Keratinocyte (primary cell): ENCODE measurements around the gene NF2. TPM values are rescaled to one million over a fixed set of nuclear protein-coding genes. Genes with fewer than 3 reads are reported as not detected.

ENCODE experiments used
- DNase-seq: peaks from one replicate; pipeline ENCODE4 v3.0.0-alpha.2; 2011; ENCODE audit warnings: low read depth, missing footprints, low spot score
- FAIRE-seq: peaks from 2 replicates; lab custom pipeline; 2011; peaks lifted over from hg19 to GRCh38; lab: Jason Lieb, UNC
- H2AFZ ChIP-seq: 2 replicates; pipeline ENCODE4 v1.6.0; 2012; ENCODE audit warnings: low read length, control low read depth, inconsistent platforms; ENCODE audit not compliant: control insufficient read depth
- H3K27ac ChIP-seq: 2 replicates; pipeline ENCODE4 v1.5.1; 2011; ENCODE audit warnings: low read length; ENCODE audit not compliant: control insufficient read depth, insufficient read depth
- H3K27me3 ChIP-seq: 3 replicates; pipeline ENCODE4 v1.6.0; 2011; ENCODE audit warnings: low read length; ENCODE audit not compliant: control insufficient read depth, insufficient read depth; ENCODE audit errors: extremely low read depth
- H3K36me3 ChIP-seq, 2 experiments: 2 replicates in 1 of 2; 3 replicates in 1 of 2; pipeline ENCODE4 v1.5.1; 2011; ENCODE audit warnings: low read length in 2 of 2, mild to moderate bottlenecking in 1 of 2; ENCODE audit not compliant: control insufficient read depth in 2 of 2, insufficient read depth in 2 of 2; ENCODE audit errors: extremely low read depth in 1 of 2
- H3K4me1 ChIP-seq: 3 replicates; pipeline ENCODE4 v1.5.1; 2011; ENCODE audit warnings: low read length; ENCODE audit not compliant: control insufficient read depth, insufficient read depth; ENCODE audit errors: extremely low read depth
- H3K4me2 ChIP-seq: 3 replicates; pipeline ENCODE4 v1.6.0; 2011; ENCODE audit warnings: low read depth, low read length; ENCODE audit not compliant: control insufficient read depth, insufficient read depth; ENCODE audit errors: extremely low read depth
- H3K4me3 ChIP-seq, 3 experiments: fragments of 200-600 bp in 1 of 3; sonication (generic) in 1 of 3; 2 replicates in 2 of 3; 3 replicates in 1 of 3; pipeline ENCODE4 v1.5.1; 2011 to 2016; ENCODE audit warnings: low read length in 3 of 3, mild to moderate bottlenecking in 3 of 3, control low read depth in 2 of 3, inconsistent platforms in 1 of 3, low read depth in 1 of 3, mixed read lengths in 1 of 3, mixed run types in 1 of 3, moderate library complexity in 1 of 3; ENCODE audit not compliant: control insufficient read depth in 2 of 3, insufficient read depth in 2 of 3; ENCODE audit errors: extremely low read depth in 1 of 3
- H3K79me2 ChIP-seq: 2 replicates; pipeline ENCODE4 v1.6.0; 2012; ENCODE audit warnings: low read length; ENCODE audit not compliant: control insufficient read depth, insufficient read depth
- H3K9ac ChIP-seq: 3 replicates; pipeline ENCODE4 v1.6.0; 2011; ENCODE audit warnings: low read length; ENCODE audit not compliant: control insufficient read depth, insufficient read depth; ENCODE audit errors: extremely low read depth
- H3K9me1 ChIP-seq: 3 replicates; pipeline ENCODE4 v1.6.0; 2011; ENCODE audit warnings: low read length; ENCODE audit not compliant: control insufficient read depth, insufficient read depth; ENCODE audit errors: extremely low read depth
- H3K9me3 ChIP-seq: 2 replicates; pipeline ENCODE4 v1.5.1; 2012; ENCODE audit warnings: low read depth, low read length; ENCODE audit not compliant: control insufficient read depth
- H4K20me1 ChIP-seq: 3 replicates; pipeline ENCODE4 v1.6.0; 2011; ENCODE audit warnings: low read length; ENCODE audit not compliant: control insufficient read depth, insufficient read depth; ENCODE audit errors: extremely low read depth
- EZH2 ChIP-seq: IDR thresholded peaks from one replicate; pipeline ENCODE4 v1.6.1; 2012; ENCODE audit warnings: inconsistent platforms, mild to moderate bottlenecking, low read length, moderate library complexity
- dilution Hi-C: fragments of 300-500 bp; cut with MboI; formaldehyde crosslinking; loops from one replicate; pipeline ENCODE4 v1.7.0; 2020; ENCODE audit warnings: low sequenced_read_pairs; ENCODE audit not compliant: extremely low pct_ligation_motif_present
- polyA plus RNA-seq, 5 experiments: library from polyadenylated mRNA; depleted of rRNA in 3 of 5; stranded (reverse) in 3 of 5; stranded (forward) in 1 of 5; unstranded in 1 of 5; fragments of >200 nt; gene quantifications; 1 replicate in 1 of 5; 2 replicates in 3 of 5; 3 replicates in 1 of 5; pipeline versions ENCODE4 v1.2.1 to v1.2.3, GENCODE V29; 2011 to 2012; ENCODE audit warnings: missing spikeins in 2 of 5, low read depth in 1 of 5, low replicate concordance in 1 of 5
- TF ChIP-seq, protein P1 (sequence below), 3 experiments: IDR thresholded peaks in 1 of 3; conservative IDR thresholded peaks in 1 of 3; optimal IDR thresholded peaks in 1 of 3; 2 replicates in 2 of 3; 3 replicates in 1 of 3; pipeline versions ENCODE3 to v1.5.1; 2011; ENCODE audit warnings: low read length in 3 of 3, mild to moderate bottlenecking in 3 of 3, moderate library complexity in 2 of 3, control low read depth in 1 of 3, inconsistent platforms in 1 of 3; ENCODE audit not compliant: insufficient read depth in 2 of 3; ENCODE audit errors: extremely low read depth in 1 of 3

NF2 gene
- polyA plus RNA-seq, 1 donor (not counting 4 experiments of a cell fraction or from before 2014, with no cell fraction given) = 50.2 TPM

- FAIRE-seq (peak; percentile 82), DNase-seq (no peak)
- Histone ChIP-seq H3K9me1 (peaks cover 2% of the 10 kb centered on the region), H3K27ac (peak overlapping the region; percentile 67), H3K79me2 (peaks cover 67% of the 10 kb centered on the region), H2AFZ (no peak overlapping the region), H3K4me2 (peak overlapping the region; percentile 39), H3K9me3 (no peaks in the 10 kb centered on the region), H3K4me3 (no peak overlapping the region), H3K9ac (peak overlapping the region; percentile 17), H3K36me3 (peaks cover 0 to 8% of the 10 kb centered on the region in 2 experiments), H3K27me3 (no peaks in the 10 kb centered on the region), H4K20me1 (no peaks in the 10 kb centered on the region), H3K4me1 (peaks cover 84% of the 10 kb centered on the region)
- TF ChIP-seq, protein P1, sequence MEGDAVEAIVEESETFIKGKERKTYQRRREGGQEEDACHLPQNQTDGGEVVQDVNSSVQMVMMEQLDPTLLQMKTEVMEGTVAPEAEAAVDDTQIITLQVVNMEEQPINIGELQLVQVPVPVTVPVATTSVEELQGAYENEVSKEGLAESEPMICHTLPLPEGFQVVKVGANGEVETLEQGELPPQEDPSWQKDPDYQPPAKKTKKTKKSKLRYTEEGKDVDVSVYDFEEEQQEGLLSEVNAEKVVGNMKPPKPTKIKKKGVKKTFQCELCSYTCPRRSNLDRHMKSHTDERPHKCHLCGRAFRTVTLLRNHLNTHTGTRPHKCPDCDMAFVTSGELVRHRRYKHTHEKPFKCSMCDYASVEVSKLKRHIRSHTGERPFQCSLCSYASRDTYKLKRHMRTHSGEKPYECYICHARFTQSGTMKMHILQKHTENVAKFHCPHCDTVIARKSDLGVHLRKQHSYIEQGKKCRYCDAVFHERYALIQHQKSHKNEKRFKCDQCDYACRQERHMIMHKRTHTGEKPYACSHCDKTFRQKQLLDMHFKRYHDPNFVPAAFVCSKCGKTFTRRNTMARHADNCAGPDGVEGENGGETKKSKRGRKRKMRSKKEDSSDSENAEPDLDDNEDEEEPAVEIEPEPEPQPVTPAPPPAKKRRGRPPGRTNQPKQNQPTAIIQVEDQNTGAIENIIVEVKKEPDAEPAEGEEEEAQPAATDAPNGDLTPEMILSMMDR (optimal IDR thresholded peaks at IDR 0.05 in 1 of 3, IDR thresholded peaks at IDR 0.05 in 1 of 3, conservative IDR thresholded peaks at IDR 0.05 in 1 of 3; ENCODE audit: extremely low read depth in 1 of 3, insufficient read depth in 2 of 3, low read length in 3 of 3) = no peak
- TF ChIP-seq EZH2 = no peak
- dilution Hi-C loops = no loop called here
Measured at GRCh38 chr22:29623553-29624169, 20.2 kb downstream of the NF2 start.

DNA sequence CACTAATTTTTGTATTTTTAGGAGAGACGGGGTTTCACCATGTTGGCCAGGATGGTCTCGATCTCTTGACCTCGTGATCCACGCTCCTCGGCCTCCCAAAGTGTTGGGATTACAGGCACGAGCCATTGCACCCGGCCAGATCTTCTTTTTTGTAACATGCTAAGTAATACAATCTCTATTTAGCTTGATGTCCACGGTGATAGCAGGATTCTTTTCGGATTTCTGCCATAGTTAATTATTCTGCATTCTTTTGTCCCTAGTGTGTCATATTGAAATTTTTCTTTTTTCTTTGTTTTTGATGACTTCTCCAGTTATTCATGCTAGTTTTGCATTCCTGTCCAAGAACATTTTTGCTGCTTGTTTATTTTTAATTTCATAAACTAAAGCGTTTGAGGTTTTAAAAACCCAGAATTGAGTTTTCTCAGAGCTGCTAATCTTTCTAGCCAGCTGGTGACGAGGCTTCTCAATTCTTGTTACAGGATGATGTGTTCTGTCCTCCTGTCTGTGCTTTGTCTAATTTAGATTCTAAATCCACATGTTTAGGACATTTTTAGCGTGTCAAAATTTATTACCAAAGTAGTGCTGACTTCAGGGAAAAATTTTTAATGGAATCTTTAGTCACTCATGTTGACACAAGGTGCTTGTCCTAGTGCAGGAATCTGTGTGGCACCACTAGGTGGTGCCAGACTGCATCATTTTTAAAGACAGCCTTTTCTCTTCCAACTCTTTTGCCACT lies 21.8 kb downstream of the NF2 start:
- no peaks in the 10 kb centered on the region for H3K27me3 ChIP-seq
- peaks cover 67% of the 10 kb centered on the region for H3K79me2 ChIP-seq
- TF ChIP-seq EZH2 = no peak
- TF ChIP-seq, protein P1 (optimal IDR thresholded peaks at IDR 0.05 in 1 of 3, IDR thresholded peaks at IDR 0.05 in 1 of 3, conservative IDR thresholded peaks at IDR 0.05 in 1 of 3; ENCODE audit: extremely low read depth in 1 of 3, insufficient read depth in 2 of 3, low read length in 3 of 3) = peak; percentile 67 to 85 (median 82)
- no peaks in the 10 kb centered on the region for H4K20me1 ChIP-seq
- peaks cover 0 to 14% of the 10 kb centered on the region in 2 experiments for H3K36me3 ChIP-seq
- peaks cover 71% of the 10 kb centered on the region for H3K4me1 ChIP-seq
- H3K4me3 ChIP-seq = peak overlapping the region in 1 of 3 experiments; percentile 50
- no peak for DNase-seq
- H3K4me2 ChIP-seq = peak overlapping the region; percentile 62
- peak overlapping the region; percentile 67 for H3K27ac ChIP-seq
- peaks cover 2% of the 10 kb centered on the region for H3K9me1 ChIP-seq
- H3K9me3 ChIP-seq = no peaks in the 10 kb centered on the region
- peak; percentile 83 for FAIRE-seq
- peak overlapping the region; percentile 19 for H3K9ac ChIP-seq
- H2AFZ ChIP-seq = no peak overlapping the region
- dilution Hi-C loops = no loop called here
